Measurements from ENCODE around the gene CBX5. TPM values are rescaled to one million over a fixed set of nuclear protein-coding genes. Genes with fewer than 3 reads are reported as not detected.
A peak's percentile ranks its signal among the peaks of the same experiment; 100 is the strongest.
"Not testable (repeated sequence)": the region's sequence is repeated elsewhere in the genome, so short reads cannot be mapped to it uniquely, and the experiment has no call there.

CBX5 gene
- total RNA-seq, 1 donor from 2014 or later, result 35.2 TPM

- no peak for DNase-seq (ENCODE audit: low spot score)
Observed at GRCh38 chr12:54200412-54200811, 79.5 kb downstream of the CBX5 start.

DNA sequence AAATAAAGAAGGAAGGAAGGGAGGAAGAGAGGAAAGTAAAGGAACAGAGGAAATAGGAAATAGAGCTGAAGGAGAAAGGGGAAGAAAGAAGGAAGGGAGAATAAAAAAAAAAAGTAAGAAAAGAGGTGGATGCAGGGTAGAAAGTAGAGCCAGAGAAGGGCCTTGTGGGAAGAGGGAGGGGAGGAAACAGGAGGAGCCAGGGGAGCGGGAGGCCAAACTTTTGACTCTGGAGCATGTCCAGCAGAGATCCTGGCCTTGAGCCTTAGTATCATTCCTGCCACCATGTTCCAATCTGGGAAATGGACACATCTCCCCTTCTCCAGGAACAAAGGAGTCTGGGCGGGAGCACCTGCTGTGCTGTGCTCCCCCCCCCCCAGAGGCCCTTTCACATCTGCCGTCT lies 80.0 kb downstream of the CBX5 start:
- DNase-seq (ENCODE audit: low spot score), result no peak

- no peak for DNase-seq (ENCODE audit: low spot score)
Observed at GRCh38 chr12:54199034-54199433, 80.9 kb downstream of the CBX5 start.

DNA sequence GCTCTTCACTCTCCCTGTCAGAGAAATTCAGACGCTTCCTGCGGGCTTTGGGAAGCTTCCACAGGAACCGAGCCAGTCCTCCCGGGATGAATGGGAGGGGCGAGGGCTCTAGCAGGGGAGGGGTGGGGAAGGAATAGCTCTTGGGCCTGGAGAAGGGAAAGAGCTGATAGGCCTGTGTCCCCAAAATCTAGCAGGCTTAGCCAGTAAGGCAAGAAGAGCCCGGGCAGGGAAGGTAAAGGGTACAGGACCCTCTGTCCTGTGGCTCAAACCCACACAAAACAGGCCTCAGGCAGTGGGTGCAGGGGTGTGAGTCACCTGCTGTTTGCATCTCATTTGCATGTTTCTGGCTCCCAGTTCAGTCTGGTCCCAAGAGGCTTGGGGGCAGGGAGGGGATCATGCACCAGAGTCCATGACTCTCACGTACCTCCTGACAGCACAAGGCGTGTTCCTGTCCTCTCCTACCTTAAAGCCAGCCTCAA lies 82.5 kb downstream of the CBX5 start:
- DNase-seq (ENCODE audit: low spot score), result no peak

GRCh38 chr12:54197010-54197409 lies 82.9 kb downstream of the CBX5 start:
- no peak for DNase-seq (ENCODE audit: low spot score)

GRCh38 chr12:54196396-54196795 lies 83.5 kb downstream of the CBX5 start:
- DNase-seq (ENCODE audit: low spot score), result no peak

DNA sequence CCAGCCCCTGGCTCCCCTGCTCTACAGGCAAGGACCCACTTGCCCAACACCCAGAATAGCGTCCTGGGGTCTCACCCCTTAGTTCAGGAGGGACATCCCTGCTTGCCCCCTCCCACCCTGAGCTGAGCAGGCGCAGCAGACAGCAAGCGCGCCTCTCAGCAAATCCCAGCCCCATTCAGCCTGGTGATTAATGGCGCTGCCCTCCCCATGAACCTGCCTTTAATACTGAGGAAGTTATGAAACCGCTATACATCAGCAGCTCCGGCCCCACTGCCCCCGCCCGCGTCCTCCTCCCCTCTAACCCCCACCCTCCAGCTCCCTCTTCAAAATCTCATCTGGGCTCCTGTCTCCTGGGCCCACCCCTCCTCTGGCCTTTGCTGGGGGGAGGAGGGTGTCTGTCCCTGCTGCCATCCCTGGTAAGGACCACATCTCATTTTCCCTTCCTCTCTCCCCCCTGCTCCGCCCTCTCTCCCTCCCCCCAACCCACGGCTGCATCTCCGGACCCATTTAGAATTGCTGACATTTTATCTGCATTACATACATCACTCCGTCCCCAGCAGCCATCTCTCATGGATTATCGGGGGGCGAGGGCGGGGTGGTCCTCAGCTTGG lies 84.1 kb downstream of the CBX5 start:
- no peak for DNase-seq (ENCODE audit: low spot score)

DNA sequence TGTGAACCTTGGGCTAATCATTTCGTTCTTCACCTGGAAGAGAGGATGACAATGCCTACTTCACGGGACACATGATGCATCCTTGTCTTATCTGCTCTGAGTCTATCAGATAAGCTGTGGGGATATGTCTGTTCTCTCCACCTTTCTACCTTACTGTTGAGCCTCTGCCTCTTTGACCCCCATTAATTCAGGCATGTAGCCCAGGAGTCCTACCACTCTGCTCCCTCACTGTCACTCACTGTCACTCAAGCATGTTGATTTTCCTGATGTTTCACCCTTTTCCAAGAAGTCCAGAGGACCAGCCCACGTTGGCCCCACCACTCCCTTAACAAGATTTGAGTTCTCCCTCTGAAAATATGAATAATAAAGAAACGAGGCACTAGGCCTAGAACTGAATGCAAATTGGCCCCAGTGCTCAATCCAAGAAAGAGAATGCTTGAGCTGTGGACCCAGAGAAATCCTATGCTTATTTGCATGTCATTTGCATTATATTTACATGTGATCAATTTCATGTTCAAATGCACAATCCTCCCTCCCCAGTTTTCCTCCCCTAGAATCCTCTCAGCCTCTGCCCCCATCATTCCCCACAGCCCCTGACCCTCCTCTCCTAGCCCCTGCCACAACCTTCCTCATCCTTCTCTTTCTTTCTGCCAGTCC lies 84.7 kb downstream of the CBX5 start:
- no peak for DNase-seq (ENCODE audit: low spot score)

- not testable (repeated sequence) for DNase-seq (ENCODE audit: low spot score)
Observed at GRCh38 chr12:54194611-54195010, 85.3 kb downstream of the CBX5 start.

- DNase-seq (ENCODE audit: low spot score), result no peak
Observed at GRCh38 chr12:54193434-54193833, 86.5 kb downstream of the CBX5 start.

- peak; percentile 91 for DNase-seq (ENCODE audit: low spot score)
Observed at GRCh38 chr12:54191550-54192022, 88.3 kb downstream of the CBX5 start.

DNA sequence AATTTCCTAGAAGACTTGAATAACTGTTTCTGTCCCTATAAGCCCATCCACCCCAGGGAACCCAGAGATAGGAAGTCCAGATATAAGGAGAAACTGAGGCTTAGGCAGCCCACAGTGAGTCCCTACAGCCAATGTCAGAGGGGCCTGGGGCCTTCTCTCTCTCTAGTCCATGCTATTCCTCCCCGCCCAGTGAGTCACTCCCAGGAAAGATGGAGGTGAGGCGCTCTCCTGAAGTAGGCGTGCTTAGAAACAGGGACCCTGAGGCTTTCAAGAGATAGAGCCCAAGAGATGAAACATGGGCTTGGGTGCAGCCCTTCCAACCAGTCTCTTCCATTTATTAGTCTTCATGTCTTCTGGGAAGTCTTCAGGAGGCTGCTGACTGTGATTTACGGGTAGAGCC lies 88.8 kb downstream of the CBX5 start:
- no peak for DNase-seq (ENCODE audit: low spot score)

DNA sequence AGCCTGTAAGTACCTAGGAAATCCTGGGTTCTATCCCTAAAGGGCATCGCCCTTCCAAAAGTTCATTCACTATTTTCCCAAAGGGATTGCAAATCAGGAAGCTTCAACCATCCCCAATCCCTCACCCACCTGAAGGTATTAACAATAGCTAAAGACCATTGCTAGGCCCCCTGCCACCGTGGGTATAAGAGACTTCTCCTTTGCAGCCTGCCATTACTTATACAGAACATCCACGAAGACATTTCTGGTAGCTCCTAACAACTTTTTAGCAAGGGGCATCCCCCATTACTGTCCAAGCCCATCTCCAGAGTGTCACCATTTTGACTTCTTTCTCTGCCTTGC lies 90.8 kb downstream of the CBX5 start:
- no peak for DNase-seq (ENCODE audit: low spot score)

- no peak for DNase-seq (ENCODE audit: low spot score)
Observed at GRCh38 chr12:54187075-54187474, 92.8 kb downstream of the CBX5 start.

DNA sequence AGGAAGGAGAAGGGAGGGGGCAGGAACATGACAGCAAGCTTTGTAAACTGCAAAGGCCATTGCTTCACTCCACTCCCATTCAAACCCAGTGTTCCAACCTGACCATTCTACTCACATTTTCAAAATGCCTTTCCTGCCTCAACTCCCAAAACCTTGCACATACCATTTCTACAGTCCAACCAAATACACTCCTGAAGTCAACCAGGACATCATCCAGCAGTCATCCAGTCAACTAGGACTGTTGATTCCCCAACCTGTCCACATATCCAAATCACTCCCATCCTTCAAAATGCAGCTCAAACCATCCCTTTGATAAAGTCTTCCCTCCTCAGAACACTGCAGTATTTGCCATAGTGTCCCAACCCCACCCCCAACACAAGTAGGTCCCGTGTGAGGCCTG lies 94.0 kb downstream of the CBX5 start:
- no peak for DNase-seq (ENCODE audit: low spot score)

- DNase-seq (ENCODE audit: low spot score), result not testable (repeated sequence)
Observed at GRCh38 chr12:54185297-54185696, 94.6 kb downstream of the CBX5 start.

- DNase-seq (ENCODE audit: low spot score), result no peak
Observed at GRCh38 chr12:54184024-54184805, 95.7 kb downstream of the CBX5 start.

DNA sequence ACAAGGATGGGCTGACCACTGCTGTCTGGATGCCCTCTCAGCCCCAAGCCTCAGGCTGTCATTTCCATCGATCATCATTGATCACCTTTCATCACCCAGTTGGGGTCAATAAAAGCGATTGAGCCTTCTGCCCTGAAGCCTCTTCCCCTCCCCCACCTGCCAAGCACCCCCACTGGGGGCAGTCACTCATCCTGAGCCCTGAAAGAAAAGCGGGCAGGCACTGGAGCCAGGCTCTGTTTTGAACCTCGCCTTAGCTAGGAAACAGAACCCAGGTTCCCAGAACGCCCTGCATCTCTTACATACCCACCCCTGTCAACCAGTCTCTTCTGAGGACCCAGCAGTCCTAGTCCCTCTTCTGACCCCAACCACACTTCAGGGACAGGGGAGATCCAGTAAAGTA lies 96.9 kb downstream of the CBX5 start:
- no peak for DNase-seq (ENCODE audit: low spot score)

- DNase-seq (ENCODE audit: low spot score), result no peak
Observed at GRCh38 chr12:54182086-54182485, 97.8 kb downstream of the CBX5 start.
